Measurements from ENCODE around the gene FBXO4. TPM values are rescaled to one million over a fixed set of nuclear protein-coding genes. Genes with fewer than 3 reads are reported as not detected.
"Not testable (repeated sequence)": the region's sequence is repeated elsewhere in the genome, so short reads cannot be mapped to it uniquely, and the experiment has no call there.

FBXO4 gene
- total and polyA plus RNA-seq, 2 experiments from 2014 or later, result 12.1 to 15.9 TPM

GRCh38 chr5:41935544-41935943, 10.5 kb downstream of the FBXO4 start:
- Histone ChIP-seq H3K79me2 (ENCODE audit: insufficient read depth) (no peaks in the 10 kb centered on the region), H3K9me2 (ENCODE audit: insufficient read depth) (no peaks in the 10 kb centered on the region), H3F3A (ENCODE audit: insufficient read depth) (no peaks in the 10 kb centered on the region; the same call in 1 of the 2 replicates), H3K9ac (no peak overlapping the region), H3K9me3 (ENCODE audit: low read depth) (no peaks in the 10 kb centered on the region), H3K36me3 (ENCODE audit: low read depth) (no peaks in the 10 kb centered on the region), H2AFZ (no peak overlapping the region), H3K27me3 (replicated peaks; ENCODE audit: insufficient read depth) (no peaks in the 10 kb centered on the region), H3K4me1 (ENCODE audit: insufficient read depth) (0 out of 2 replicates have a peak, but pooled peaks cover 2% of the 10 kb centered on the region), H4K20me1 (ENCODE audit: insufficient read depth) (no peaks in the 10 kb centered on the region), H3K4me2 (ENCODE audit: unreplicated experiment) (no peak overlapping the region), H3K4me3 (no peak overlapping the region), H3K27ac (no peak overlapping the region)
- no peak for TF ChIP-seq EZH2phosphoT487 (IDR thresholded peaks at IDR 0.05; ENCODE audit: insufficient read depth, low read depth)
- TF ChIP-seq EZH2 (IDR thresholded peaks at IDR 0.05; ENCODE audit: insufficient read depth, poor library complexity, severe bottlenecking), result no peak
- DNase-seq, result no peak
- in situ Hi-C loops (cut with MboI), result no loop called here

GRCh38 chr5:41940641-41941040, 15.6 kb downstream of the FBXO4 start:
- 0 out of 2 replicates have a peak, but pooled peaks cover 5% of the 10 kb centered on the region for H3K4me1 ChIP-seq (ENCODE audit: insufficient read depth)
- H4K20me1 ChIP-seq (ENCODE audit: insufficient read depth), result no peaks in the 10 kb centered on the region
- DNase-seq, result peak; percentile 37
- 100% methylated on average over 1 of the region's 1 CpG for WGBS, 2 experiments (ENCODE audit: low coverage in 1 of 2, low lambda C conversion rate in 2 of 2, missing lambda C conversion rate in 2 of 2)
- H3K9ac ChIP-seq, result no peak overlapping the region
- no peaks in the 10 kb centered on the region; the same call in 1 of the 2 replicates for H3F3A ChIP-seq (ENCODE audit: insufficient read depth)
- H3K27ac ChIP-seq, result no peak overlapping the region
- H3K79me2 ChIP-seq (ENCODE audit: insufficient read depth), result no peaks in the 10 kb centered on the region
- TF ChIP-seq EZH2phosphoT487 (IDR thresholded peaks at IDR 0.05; ENCODE audit: insufficient read depth, low read depth) (no peak), EZH2 (IDR thresholded peaks at IDR 0.05; ENCODE audit: insufficient read depth, poor library complexity, severe bottlenecking) (no peak)
- H3K9me2 ChIP-seq (ENCODE audit: insufficient read depth), result no peaks in the 10 kb centered on the region
- H3K36me3 ChIP-seq (ENCODE audit: low read depth), result no peaks in the 10 kb centered on the region
- H3K4me3 ChIP-seq, result no peak overlapping the region
- H3K4me2 ChIP-seq (ENCODE audit: unreplicated experiment), result no peak overlapping the region
- no peak overlapping the region for H2AFZ ChIP-seq
- H3K9me3 ChIP-seq (ENCODE audit: low read depth), result no peaks in the 10 kb centered on the region
- no peaks in the 10 kb centered on the region for H3K27me3 ChIP-seq (replicated peaks; ENCODE audit: insufficient read depth)
- in situ Hi-C loops (cut with MboI), result no loop called here

- H3K79me2 ChIP-seq (ENCODE audit: insufficient read depth); H3K9me2 ChIP-seq (ENCODE audit: insufficient read depth); H3K4me3 ChIP-seq; H3K4me2 ChIP-seq (ENCODE audit: unreplicated experiment); H2AFZ ChIP-seq; H3K4me1 ChIP-seq (ENCODE audit: insufficient read depth); H4K20me1 ChIP-seq (ENCODE audit: insufficient read depth); H3K27ac ChIP-seq; H3K9me3 ChIP-seq (ENCODE audit: low read depth); DNase-seq; in situ Hi-C loops (cut with MboI); H3K27me3 ChIP-seq (replicated peaks; ENCODE audit: insufficient read depth); H3K36me3 ChIP-seq (ENCODE audit: low read depth); H3K9ac ChIP-seq; H3F3A ChIP-seq (ENCODE audit: insufficient read depth): not testable (repeated sequence)
- 83 to 86% methylated on average over 7 of the region's 7 CpGs for WGBS, 2 experiments (ENCODE audit: low coverage in 1 of 2, low lambda C conversion rate in 2 of 2, missing lambda C conversion rate in 2 of 2)
These were observed 20.4 kb downstream of the FBXO4 start for GRCh38 chr5:41945332-41945955.

GRCh38 chr5:41951224-41951623, 26.1 kb downstream of the FBXO4 start:
- 39 to 51% methylated on average over 3 of the region's 3 CpGs for WGBS, 2 experiments (ENCODE audit: low coverage in 1 of 2, low lambda C conversion rate in 2 of 2, missing lambda C conversion rate in 2 of 2)
- Histone ChIP-seq H3K4me2 (ENCODE audit: unreplicated experiment) (no peak overlapping the region), H4K20me1 (ENCODE audit: insufficient read depth) (no peaks in the 10 kb centered on the region), H3K9ac (no peak overlapping the region), H3K4me1 (ENCODE audit: insufficient read depth) (no peaks in the 10 kb centered on the region), H3F3A (ENCODE audit: insufficient read depth) (no peaks in the 10 kb centered on the region), H3K4me3 (no peak overlapping the region), H3K79me2 (ENCODE audit: insufficient read depth) (no peaks in the 10 kb centered on the region), H3K27ac (no peak overlapping the region), H3K27me3 (replicated peaks; ENCODE audit: insufficient read depth) (no peaks in the 10 kb centered on the region), H3K9me2 (ENCODE audit: insufficient read depth) (no peaks in the 10 kb centered on the region), H3K36me3 (ENCODE audit: low read depth) (no peaks in the 10 kb centered on the region), H3K9me3 (ENCODE audit: low read depth) (no peaks in the 10 kb centered on the region), H2AFZ (no peak overlapping the region)
- DNase-seq, result no peak
- in situ Hi-C loops (cut with MboI), result no loop called here
- TF ChIP-seq EZH2 (IDR thresholded peaks at IDR 0.05; ENCODE audit: insufficient read depth, poor library complexity, severe bottlenecking) (no peak), EZH2phosphoT487 (IDR thresholded peaks at IDR 0.05; ENCODE audit: insufficient read depth, low read depth) (no peak)

GRCh38 chr5:41954286-41954685, 29.2 kb downstream of the FBXO4 start:
- H3K79me2 ChIP-seq (ENCODE audit: insufficient read depth), result no peaks in the 10 kb centered on the region
- no peaks in the 10 kb centered on the region for H3K27me3 ChIP-seq (replicated peaks; ENCODE audit: insufficient read depth)
- in situ Hi-C loops (cut with MboI), result no loop called here
- no peak overlapping the region for H2AFZ ChIP-seq
- DNase-seq, result no peak
- H3K9me2 ChIP-seq (ENCODE audit: insufficient read depth), result no peaks in the 10 kb centered on the region
- 21 to 33% methylated on average over 1 of the region's 1 CpG for WGBS, 2 experiments (ENCODE audit: low coverage in 1 of 2, low lambda C conversion rate in 2 of 2, missing lambda C conversion rate in 2 of 2)
- H3F3A ChIP-seq (ENCODE audit: insufficient read depth), result no peaks in the 10 kb centered on the region
- no peak overlapping the region for H3K27ac ChIP-seq
- H3K4me2 ChIP-seq (ENCODE audit: unreplicated experiment), result no peak overlapping the region
- H4K20me1 ChIP-seq (ENCODE audit: insufficient read depth), result no peaks in the 10 kb centered on the region
- no peaks in the 10 kb centered on the region for H3K4me1 ChIP-seq (ENCODE audit: insufficient read depth)
- H3K9ac ChIP-seq, result no peak overlapping the region
- no peaks in the 10 kb centered on the region for H3K9me3 ChIP-seq (ENCODE audit: low read depth)
- no peaks in the 10 kb centered on the region for H3K36me3 ChIP-seq (ENCODE audit: low read depth)
- no peak for TF ChIP-seq EZH2phosphoT487 (IDR thresholded peaks at IDR 0.05; ENCODE audit: insufficient read depth, low read depth)
- TF ChIP-seq EZH2 (IDR thresholded peaks at IDR 0.05; ENCODE audit: insufficient read depth, poor library complexity, severe bottlenecking), result no peak
- H3K4me3 ChIP-seq, result no peak overlapping the region
